Skeletal muscle cell (primary cell): ENCODE data around the gene TNFRSF12A.

Source experiments
- DNase-seq: peaks from one replicate; pipeline ENCODE4 v3.0.0-alpha.2; 2010; ENCODE audit warnings: low read depth
- H3K4me3 ChIP-seq: 2 replicates; pipeline ENCODE4 v1.5.1; 2011; ENCODE audit warnings: low read depth, mild to moderate bottlenecking, control low read depth, low read length, moderate library complexity

The TNFRSF12A gene

DNA sequence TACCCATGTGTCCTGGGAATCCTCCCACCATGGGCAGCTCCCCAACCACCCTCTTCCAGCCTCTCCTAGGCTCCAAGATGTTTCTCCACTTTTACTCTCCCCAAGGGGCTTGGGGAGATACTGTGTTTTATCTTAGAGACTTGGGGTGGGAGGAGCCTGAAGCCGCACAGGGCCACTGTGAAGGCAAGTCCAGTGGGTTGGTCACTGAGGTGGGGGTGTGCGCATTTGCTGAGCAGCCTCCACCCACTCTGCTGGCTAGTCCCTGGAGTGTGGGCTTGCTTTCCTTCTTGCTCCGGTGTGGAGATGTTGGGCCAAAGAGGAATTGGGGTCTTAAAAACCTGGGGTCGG, 11.5 kb upstream of the TNFRSF12A start:
- no peak for DNase-seq
- no peak overlapping the region for H3K4me3 ChIP-seq

DNA sequence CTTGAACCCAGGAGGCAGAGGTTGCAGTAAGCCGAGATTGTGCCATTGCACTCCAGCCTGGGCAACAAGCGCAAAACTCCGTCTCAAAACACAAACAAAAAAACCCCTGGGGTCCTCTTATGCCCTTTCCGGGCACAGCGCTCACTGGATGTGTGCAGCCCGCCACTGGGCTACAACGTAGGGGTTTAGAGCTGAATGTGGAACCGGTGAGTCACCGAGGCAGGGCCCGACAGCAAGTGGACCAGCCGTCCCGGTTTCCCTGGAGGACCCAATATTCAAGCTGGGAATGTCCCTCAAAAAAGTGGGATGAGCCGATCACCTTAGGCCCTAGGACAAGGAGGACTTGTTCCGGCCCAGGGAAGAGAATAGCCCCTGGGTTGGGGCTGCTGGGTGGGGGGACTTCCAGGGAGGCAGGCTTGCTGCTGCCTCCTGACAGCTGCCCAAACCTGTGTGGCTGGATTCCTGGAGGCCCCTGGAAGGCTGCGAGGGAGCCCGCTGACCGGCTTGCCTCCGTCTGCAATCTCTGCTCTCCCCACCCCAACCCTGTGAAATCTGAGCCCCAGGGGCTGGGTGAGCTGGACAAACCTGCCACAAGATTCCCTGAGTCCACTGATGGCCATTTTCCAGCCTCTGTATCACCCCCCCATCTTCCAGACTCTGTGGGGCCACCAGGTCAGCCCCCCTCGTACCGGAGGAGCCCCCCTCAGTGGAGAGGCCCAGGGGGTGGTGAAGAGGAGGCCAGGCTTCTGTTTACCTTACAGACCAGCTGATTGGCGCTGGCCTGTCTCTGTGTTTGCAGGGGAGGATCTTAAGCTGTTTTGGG, 10.4 kb upstream of the TNFRSF12A start:
- no peak overlapping the region for H3K4me3 ChIP-seq
- DNase-seq: no peak

DNA sequence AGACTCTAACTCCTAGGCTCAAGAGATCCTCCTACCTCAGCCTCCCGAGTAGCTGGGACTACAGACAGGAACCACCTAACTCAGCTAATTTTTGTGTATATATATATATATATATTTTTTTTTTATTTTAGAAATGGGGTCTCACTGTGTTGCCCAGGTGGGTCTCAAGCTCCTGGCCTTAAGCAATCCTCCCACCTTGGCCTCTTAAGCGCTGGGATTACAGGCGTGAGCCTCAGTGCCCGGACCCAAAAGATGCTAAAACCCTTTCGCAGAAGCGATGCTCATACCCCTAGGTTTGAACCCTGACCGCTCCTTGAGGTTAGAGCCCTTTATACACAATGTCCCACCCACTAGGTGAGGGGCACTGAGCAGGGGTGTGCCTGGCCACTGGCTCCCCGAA, 9.7 kb upstream of the TNFRSF12A start:
- DNase-seq: no peak
- H3K4me3 ChIP-seq: no peak overlapping the region

DNA sequence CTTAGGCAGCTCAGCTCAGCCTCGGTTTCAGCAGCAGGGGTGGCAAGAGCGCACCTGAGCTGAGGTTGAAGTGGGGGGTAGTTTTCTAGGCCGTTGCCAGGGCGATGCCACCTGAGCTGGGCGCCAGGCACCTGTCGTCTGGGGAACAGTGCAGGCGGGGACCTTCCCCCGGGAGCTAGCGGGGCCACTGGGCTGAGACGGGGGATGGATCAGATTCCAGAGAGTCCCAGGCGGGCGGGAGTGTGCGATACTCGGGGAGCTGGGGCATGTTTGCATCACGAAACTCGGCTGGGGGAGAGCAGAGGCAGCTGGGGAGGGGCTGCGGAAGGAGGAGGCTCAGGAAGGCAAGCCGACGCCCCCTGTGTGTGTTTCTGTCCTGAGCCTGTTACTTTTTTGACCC, 7.9 kb upstream of the TNFRSF12A start:
- no peak overlapping the region for H3K4me3 ChIP-seq
- no peak for DNase-seq

DNA sequence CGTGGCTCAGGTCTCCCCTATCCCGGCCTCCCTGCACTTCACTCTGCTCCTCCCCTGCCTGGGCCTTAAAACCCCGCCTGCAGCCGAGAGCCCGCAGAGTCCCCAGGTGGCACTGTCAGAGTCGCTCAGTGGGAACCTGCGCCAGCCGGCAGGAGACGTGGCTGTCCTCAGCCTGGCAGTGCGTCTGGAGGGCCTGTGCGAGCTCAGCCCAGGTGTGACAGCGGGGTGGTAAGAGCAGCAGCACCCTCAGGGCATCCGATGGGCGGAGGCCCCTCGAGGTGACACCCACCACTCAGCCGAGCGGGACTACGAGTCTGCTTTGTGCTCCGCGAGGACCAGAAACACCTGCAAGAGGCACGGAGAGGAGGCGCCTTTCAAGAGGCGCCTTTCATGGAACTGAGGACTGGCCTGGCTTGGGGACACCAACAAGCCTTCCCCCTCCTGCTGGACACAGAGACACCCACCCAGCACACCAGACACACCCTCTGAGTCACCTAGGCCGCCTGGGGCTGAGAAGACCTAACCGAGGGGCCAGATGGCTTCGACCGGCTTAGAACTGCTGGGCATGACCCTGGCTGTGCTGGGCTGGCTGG, 7.2 kb upstream of the TNFRSF12A start, which contains the start of gene CLDN9:
TSS of gene CLDN9 (plus strand) at position 96 of the 593 bp plus-strand sequence. CDS start at position 536, 440 bp downstream.
- no peak within 1 kb of the TSS for H3K4me3 ChIP-seq
- DNase-seq: no peak

DNA sequence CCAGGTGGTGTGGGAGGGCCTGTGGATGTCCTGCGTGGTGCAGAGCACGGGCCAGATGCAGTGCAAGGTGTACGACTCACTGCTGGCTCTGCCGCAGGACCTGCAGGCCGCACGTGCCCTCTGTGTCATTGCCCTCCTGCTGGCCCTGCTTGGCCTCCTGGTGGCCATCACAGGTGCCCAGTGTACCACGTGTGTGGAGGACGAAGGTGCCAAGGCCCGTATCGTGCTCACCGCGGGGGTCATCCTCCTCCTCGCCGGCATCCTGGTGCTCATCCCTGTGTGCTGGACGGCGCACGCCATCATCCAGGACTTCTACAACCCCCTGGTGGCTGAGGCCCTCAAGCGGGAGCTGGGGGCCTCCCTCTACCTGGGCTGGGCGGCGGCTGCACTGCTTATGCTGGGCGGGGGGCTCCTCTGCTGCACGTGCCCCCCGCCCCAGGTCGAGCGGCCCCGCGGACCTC, 6.6 kb upstream of the TNFRSF12A start:
- H3K4me3 ChIP-seq: no peak overlapping the region
- DNase-seq: no peak

DNA sequence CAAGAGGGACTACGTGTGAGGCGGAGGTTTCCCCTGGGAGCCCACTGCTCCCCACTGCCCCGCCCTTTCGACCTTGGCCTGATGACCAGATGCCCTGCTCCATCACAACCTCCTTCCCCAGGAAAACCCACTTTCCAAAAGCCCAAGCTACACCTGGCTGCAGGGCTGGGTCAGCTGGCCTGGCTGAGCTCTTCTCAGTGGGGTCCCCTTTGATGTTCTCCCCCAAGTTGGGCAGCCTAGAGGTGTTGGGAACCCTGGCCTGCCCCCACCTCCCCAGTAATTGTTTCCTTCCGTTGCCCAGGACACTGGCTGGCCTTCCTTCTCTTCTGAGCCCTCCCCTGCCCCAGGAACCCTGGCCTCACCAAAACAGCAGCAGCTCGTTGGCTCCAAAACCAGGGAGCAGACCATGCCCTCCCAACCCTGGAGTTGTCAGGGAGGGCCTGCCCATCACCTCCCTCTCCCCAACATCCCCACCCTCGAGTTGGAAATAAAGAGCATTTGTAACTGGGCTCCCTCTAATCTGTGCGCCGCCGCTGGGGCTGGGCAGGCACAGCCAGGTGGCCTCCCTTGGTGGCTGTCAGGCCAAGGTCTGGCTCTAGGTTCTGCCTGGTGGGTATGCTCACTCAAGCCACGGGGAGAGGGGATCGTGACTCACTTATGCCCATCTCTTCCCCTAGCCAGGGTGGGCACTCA, 6.0 kb upstream of the TNFRSF12A start:
- H3K4me3 ChIP-seq: no peak overlapping the region
- no peak for DNase-seq

DNA sequence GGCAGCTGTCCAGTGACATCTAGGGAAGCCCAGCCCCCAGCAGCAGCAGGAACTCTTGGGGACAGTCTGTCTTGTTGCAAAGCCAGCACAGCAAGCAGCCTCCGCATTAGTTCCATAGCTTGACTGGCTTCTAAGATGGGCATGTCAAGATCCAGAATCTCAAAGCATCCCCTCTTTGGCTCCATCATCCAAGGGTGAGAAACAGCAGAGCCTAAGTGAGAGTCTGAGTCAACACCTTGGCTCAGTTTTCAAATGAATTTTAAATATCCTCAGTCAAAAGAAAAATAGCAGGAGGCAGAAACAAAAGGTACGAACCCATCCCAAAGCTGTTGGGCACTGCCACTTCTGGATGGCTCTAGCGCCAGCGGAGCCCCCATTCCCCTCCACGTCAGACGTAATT, 5.2 kb upstream of the TNFRSF12A start:
- no peak overlapping the region for H3K4me3 ChIP-seq
- no peak for DNase-seq

DNA sequence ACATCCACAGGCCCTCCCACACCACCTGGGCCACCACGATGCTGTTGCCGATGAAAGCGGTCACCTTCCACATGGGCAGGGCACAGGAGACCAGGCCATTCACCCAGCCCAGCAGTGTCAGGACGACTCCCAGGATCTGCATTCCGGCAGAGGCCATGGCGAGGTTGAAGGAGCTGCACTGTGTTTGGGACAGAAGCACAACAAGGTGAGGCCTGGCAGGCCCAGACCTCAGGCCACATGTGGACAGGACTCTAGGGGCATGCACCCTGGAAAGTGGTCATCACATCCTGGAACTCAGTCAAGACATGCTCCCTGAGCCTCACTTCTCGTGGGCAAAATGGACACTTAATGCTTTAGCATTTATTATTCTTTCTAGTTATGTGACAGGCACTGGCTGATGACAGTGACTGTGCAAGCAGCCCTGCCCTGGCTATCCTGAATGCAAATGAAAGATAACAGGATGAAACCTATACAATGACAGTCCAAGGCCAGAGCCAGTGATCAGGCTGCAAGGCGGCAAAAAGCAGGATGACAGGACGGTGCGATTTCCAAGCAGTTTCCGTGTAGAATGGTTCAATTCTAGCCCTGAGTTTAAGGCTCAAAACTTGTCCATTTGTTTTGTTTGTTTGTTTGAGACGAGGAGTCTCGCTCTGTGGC, 4.2 kb upstream of the TNFRSF12A start:
- no peak for DNase-seq
- no peak overlapping the region for H3K4me3 ChIP-seq

DNA sequence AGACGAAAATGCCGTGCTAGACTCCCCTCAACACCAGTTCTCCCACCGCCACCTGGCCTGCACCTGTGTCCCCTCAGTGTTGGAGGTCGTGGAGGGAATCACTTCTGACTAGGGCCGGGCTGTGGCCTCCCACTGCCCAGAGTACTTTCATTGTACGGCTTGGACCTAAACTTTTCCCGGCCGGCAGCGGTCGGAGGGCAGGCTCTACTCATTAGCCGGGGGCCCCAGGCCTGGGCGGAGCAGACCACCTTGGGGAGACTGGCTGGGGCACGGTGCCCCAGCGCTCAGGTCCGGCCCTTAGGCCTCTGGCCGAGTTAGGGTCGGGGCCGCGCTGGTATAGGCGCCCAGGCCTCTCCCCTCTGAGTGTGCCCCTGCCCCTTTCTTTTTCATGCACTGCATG, 2.8 kb upstream of the TNFRSF12A start:
- no peak for DNase-seq
- no peak overlapping the region for H3K4me3 ChIP-seq

DNA sequence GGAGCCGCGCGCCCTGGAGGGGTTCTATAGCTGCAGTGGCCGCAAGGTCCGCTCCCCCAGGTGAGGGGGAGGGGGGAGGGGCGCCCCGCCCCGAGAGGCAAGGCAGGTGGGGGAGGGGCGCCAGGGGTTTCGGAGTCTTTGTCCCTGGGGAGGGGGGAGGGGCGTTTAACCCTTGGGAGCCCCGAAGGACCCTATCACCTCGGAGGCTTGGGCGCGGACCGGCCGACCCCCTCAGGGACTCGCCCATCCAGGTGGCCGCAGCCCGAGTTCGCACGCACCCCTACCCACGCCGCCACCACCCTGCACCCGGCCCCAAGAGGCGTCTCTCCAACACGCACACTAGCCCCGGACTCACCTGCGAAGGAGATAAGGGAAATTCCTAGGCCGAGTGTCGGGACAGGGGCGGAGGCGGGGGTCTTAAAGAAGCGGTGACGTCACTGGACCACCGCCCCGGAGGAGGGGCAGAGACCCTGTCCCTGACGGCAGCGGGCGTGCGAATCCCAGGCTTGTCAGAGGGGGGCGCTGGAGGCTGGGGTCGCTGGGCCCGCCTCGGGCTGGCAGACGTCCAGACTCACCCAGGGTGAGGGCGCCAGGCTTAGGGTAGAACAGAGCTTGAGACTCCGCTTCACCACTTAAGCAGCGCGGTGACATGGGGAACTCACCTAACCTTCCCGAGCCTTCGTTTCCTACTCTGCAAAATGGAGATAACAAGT, 2.2 kb upstream of the TNFRSF12A start, which contains the start of gene CLDN6:
TSS of gene CLDN6 (minus strand) at position 390 of the 713 bp plus-strand sequence. CDS start 2,162 bp downstream, outside the sequence.
- no peak within 1 kb of the TSS for H3K4me3 ChIP-seq
- DNase-seq: no peak

DNA sequence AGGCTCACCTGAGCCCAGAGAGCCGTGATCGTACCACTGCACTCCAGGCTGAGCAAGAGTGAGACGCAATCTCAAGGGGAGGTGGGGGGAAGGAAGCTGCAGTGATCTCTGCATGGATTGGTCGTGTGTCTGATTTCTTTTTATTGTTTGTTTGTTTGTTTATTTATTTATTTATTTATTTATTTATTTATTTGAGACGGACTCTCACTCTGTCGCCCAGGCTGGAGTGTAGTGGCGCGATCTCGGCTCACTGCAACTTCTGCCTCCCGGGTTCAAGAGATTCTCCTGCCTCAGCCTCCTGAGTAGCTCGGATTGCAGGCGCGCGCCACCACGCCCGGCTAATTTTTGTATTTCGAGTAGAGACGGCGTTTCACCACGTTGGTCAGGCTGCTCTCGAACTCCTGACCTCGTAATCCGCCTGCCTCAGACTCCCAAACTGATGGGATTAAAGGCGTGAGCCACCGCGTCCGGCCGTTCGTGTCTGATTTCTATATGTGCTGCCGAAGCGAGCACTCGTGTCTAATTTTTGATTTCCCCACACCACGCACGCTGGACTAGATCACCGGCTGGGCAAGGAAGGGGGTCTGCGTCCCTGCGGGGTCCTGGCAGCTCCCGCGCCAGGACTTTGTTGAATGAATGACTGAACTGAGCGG, 448 bp upstream of the TNFRSF12A start:
- DNase-seq: no peak
- peak overlapping the region; percentile 69 for H3K4me3 ChIP-seq

DNA sequence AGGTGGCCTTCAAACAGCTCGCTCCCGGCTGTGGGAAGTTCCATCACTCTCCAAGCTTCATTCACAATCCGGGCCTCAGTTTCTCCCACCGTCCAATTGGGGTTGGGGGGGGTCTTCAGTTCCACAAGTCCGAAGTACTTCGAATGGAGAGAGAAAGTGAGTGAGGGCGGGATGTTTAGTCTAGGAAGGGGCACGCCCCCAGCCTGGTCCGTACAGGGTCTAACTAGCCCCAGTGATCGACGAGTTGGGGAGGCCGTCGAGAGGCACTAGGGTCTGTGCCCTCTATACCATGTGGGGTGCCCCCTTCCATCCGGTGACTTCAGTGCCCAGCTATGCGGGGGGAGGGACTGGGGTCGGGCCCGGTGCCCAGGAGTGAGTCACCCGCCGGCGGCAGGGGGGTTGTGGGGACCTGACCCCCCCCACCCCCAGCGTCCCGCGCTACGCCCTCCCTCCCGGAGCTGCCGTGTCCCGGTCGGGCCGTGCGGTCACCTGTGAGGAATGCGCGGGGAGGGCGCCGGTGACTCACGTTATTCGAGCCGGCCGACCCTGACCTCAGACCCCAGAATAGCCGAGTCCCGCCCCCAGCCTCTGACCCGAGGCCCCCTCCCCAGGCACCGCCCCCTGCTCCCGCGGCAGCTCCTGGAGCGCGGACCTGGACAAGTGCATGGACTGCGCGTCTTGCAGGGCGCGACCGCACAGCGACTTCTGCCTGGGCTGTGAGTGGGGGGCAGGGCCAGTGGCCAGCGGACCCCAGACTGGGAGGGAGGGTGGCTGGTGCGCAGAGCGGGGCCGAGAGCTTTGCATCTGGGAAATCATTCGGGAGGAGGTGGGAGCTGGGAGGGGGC, 658 bp downstream of the TNFRSF12A start:
- peak; percentile 49 for DNase-seq
- peak overlapping the region; percentile 69 for H3K4me3 ChIP-seq

DNA sequence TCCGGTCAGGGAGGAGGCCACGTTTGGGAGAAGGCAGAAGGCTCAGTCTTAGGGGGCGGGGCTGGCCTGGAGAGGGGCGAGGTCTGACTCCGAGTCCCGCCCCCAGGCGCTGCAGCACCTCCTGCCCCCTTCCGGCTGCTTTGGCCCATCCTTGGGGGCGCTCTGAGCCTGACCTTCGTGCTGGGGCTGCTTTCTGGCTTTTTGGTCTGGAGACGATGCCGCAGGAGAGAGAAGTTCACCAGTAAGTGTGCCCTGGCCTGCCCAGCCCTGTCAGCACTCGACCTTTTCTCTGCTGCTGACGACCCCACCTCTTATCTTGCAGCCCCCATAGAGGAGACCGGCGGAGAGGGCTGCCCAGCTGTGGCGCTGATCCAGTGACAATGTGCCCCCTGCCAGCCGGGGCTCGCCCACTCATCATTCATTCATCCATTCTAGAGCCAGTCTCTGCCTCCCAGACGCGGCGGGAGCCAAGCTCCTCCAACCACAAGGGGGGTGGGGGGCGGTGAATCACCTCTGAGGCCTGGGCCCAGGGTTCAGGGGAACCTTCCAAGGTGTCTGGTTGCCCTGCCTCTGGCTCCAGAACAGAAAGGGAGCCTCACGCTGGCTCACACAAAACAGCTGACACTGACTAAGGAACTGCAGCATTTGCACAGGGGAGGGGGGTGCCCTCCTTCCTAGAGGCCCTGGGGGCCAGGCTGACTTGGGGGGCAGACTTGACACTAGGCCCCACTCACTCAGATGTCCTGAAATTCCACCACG, 1.5 kb downstream of the TNFRSF12A start:
- peak; percentile 88 for DNase-seq

DNA sequence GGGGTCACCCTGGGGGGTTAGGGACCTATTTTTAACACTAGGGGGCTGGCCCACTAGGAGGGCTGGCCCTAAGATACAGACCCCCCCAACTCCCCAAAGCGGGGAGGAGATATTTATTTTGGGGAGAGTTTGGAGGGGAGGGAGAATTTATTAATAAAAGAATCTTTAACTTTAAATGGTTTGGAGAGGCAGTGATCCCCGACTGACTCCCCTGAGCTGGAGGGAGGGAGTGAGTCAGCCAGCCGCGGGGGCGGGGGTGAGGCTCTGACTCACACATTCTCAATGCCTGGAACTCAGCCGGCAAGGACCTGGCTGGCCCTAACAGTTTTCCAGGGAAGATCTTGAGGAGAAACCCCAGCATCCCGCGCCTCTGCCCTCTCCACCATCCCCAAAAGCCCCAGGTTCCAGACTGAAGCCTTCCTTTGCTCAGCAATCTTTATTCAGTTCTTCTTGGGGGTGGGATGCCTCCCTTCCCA, 2.1 kb downstream of the TNFRSF12A start:
- peak overlapping the region; percentile 69 for H3K4me3 ChIP-seq
- peak; percentile 87 for DNase-seq

More for the DNA sequence above, 1.5 kb downstream of the TNFRSF12A start:
- H3K4me3 ChIP-seq: peak overlapping the region; percentile 69

DNA sequence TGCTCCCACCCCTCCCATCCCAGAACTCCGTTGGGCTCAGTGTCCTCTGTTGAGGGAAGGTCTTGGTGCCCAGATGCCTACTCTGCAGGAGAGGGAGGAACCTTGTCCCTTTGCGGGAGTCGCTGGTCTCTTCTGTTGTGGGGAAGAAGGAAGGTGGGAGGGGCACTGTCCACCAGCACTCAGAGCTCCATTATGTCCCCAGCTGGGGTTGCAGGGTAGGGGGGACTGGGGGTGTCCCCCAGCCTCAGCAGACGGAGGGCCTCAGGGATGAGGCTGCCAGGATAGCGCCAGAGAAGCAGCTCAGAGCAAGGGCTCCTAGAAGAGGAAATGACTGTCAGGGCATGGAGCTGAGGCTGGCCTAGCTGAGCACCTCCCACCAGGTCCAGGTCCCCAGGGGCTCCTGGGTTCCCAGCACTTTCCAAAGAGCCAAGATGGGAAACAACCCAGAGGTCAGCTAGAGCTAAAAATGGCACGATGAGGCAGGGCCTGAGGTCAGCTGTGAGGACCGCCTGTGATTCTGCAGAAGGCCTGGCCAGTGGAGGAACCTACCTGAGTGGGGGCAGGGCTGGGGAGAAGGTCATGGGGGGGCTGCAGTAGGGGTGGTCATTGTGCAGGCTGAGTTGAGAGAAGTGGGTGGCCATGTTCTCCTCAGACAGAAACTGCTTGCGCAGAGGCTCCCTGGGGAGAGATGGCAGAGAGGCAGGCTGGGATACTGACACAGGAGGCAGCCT, 2.7 kb downstream of the TNFRSF12A start:
- H3K4me3 ChIP-seq: peak overlapping the region; percentile 69
- peak; percentile 39 for DNase-seq

DNA sequence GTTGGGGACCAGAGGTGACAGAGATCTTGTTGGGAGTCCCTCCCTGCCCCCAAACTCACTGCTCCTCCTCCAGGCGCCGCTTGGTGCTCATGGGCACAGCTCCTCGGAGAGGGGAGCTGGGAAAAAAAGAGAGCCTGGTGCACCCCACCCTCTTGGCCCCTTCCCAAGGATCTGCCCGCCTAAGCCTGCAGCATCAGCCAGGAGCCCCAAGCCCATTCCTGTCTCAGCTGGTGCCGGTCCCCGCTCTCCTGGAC, 3.2 kb downstream of the TNFRSF12A start:
- DNase-seq: peak; percentile 15
- peak overlapping the region; percentile 69 for H3K4me3 ChIP-seq
